ENCODE data around the gene NEGR1.

- TF ChIP-seq, protein P1, sequence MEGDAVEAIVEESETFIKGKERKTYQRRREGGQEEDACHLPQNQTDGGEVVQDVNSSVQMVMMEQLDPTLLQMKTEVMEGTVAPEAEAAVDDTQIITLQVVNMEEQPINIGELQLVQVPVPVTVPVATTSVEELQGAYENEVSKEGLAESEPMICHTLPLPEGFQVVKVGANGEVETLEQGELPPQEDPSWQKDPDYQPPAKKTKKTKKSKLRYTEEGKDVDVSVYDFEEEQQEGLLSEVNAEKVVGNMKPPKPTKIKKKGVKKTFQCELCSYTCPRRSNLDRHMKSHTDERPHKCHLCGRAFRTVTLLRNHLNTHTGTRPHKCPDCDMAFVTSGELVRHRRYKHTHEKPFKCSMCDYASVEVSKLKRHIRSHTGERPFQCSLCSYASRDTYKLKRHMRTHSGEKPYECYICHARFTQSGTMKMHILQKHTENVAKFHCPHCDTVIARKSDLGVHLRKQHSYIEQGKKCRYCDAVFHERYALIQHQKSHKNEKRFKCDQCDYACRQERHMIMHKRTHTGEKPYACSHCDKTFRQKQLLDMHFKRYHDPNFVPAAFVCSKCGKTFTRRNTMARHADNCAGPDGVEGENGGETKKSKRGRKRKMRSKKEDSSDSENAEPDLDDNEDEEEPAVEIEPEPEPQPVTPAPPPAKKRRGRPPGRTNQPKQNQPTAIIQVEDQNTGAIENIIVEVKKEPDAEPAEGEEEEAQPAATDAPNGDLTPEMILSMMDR (IDR thresholded peaks at IDR 0.05; ENCODE audit: insufficient read depth, low read depth, low read length), result no peak
- TF ChIP-seq EZH2 (IDR thresholded peaks at IDR 0.05; ENCODE audit: insufficient read depth, low read length), result no peak
Measured at GRCh38 chr1:72322910-72323309, 40.6 kb upstream of the NEGR1 start.
